GM18951 (cell line): ENCODE results near the gene LIMS2.

Source experiments
- POLR2A ChIP-seq: IDR thresholded peaks from 4 replicates; pipeline ENCODE4 v1.6.1; 2011; ENCODE audit warnings: mild to moderate bottlenecking; ENCODE audit not compliant: insufficient read length, insufficient read depth; ENCODE audit errors: extremely low read depth
- in situ Hi-C: fragments of 300-500 bp; cut with MboI; formaldehyde crosslinking; loops from one replicate; pipeline ENCODE4 v1.12.0; 2022; ENCODE audit warnings: low sequenced_read_pairs, mixed read lengths, inconsistent platforms; ENCODE audit not compliant: unreplicated experiment

LIMS2 gene

DNA sequence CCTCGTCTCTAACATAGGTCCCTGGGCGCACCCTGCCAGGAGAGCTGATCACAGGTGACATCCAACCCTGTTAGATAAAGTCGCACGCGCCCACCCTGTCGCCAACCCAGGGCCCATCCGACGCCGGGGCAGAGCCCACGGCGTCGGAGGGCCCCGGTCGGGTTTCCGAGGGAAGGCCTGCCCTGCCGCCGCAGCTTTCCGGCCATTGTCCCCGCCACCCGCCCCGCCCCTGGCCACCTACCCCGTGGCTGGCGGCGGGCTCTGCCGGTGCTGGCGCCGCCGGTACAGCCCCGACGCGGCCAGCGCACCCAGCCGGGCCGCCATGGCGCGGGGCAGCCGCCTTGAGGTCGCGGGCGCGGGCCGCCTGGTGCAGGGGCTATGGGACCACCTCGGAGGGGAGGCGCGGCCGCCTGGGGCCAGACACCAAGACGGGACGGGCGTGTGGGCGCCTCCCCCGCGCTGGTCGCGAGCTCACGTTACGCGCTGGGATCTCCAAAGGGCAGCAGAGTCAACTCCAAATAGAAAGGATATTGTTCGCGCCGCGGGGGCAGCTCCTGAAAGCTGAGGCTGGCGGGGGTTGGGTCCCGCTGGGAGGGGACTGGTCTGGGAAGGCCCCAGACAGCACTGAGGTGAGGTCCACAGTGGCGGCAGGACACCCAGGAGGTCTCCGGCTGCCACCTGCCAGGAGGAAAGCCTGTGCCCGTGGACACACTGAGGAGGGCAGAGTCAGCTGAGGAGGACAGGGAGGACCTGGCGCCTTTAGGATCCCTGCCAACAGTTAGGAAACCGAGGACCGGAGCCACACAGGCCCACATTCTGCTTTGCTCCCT is 11.1 kb downstream of the LIMS2 start:
- in situ Hi-C loops: no loop called here

DNA sequence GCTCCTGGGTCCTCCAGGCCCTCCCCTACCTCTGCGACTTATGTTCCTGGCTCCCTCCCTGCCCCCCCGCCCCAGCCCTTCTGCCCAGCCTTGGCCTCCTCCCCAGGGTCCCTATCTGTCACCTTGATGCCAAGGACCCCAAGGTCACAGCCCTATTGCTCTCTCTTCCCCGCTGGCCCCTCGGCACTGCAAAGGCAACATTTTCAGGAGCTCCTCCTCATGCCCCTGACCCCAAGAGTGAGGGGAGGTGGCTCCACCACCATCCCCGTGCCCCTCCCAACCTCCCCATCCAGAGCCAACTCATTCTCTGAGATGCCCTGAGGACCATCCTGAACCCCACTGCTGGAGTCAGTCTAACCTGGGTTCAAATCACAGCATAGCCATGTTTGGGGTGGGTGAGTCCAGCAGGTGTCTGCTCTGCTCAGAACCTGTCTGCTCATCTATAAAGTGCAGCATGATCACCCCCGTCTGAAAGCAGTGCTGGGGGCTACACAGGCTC is 11.7 kb downstream of the LIMS2 start:
- in situ Hi-C loops: no loop called here
- no peak for TF ChIP-seq POLR2A

More for the DNA sequence above, 11.1 kb downstream of the LIMS2 start:
- no peak for TF ChIP-seq POLR2A

DNA sequence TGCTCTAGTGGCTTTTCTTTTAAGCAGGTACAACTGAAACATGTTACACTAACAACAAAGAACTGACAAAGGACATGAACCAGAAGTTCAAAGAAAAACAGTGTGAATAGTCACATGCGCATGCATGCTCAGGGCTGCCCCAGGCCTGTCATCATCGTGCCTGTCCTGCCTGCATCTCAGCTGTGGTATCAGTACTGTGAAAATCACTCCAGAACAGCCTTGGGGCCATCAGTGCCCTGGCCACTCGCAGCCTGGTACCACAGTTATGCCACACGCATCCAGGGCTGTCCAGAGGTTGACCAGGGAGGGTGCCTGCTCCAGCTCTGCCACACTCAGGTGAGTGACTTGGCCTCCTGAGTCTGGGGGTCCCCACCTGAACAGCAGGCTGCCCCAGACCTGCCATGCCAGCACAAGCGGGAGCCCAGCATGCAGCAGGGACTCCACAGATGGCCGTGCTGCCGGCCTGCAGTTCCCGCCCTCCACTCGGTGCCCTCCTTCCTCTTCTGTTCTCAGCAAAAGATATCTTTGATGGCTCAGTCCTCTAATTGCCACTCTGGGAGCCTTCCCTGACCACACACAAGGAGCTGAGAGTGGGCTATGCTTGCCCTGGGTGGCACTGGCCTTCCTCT is 12.3 kb downstream of the LIMS2 start:
- in situ Hi-C loops: no loop called here
- TF ChIP-seq POLR2A: no peak

DNA sequence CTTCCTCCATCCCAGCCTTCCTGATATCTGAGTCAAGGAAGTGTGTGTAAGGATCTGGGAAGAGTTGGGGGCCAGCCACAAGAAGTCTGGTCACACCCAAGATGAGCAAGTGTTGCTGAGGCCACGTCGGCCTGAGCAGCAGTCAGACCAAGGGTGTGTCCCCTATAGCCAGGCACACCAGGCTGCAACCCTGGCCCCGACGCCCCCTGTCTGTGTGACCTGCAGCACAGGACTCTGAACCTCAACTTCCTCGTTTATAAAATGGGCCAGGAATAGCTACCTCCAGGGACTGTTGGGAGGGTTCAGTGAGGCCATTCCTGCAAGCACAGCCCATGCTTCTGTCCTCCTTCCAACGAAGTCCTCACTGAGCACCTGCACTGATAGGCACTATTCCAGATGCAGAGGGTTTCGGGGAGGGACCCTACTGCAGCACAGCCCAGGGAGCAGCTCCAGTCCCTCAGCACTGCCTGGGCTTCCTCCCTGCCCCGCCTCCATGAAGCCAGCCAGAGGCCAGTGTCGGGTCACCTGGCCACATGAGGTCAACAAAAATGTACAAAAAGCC is 13.3 kb downstream of the LIMS2 start:
- in situ Hi-C loops: no loop called here
- no peak for TF ChIP-seq POLR2A

DNA sequence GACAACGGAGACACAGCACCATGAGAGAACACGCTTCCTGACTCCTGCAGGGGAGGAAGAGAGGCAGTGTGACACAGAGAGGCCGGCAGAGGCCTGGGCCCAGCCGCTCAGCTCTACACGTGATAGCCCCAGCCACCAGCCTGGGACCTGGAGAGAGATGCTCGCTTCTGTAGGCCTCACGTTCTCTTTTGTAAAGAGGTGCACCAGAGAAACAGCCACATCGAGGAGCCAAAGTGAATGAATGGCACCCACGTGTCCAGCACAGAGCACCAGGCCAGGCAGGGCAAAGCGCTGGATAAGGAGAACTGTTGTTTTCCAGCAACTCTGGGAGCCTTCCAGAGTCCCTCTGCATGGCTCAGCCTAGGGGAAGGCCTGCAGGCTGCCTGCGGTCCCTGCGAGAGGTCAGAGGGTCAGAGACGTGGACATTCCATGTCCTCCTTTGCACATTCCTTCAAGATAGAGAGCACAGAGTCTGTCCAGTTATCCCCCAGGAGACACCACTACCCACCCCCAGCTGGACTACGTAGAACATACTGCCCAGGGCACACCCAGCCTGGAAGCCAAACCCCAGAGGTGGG is 14.2 kb downstream of the LIMS2 start:
- TF ChIP-seq POLR2A: no peak
- in situ Hi-C loops: no loop called here

DNA sequence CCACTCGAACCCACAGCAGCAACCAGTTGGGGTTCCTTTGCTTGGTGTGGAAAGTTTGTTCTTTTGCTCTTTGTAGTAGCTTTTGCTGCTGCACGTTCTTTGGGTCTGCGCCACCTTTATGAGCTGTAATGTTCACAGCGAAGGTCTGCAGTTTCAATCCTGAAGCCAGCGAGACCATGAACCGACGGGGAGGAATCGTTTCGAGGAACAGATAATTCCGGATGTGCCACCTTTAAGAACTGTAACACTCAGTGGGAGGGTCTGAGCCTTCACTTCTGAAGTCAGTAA is 15.1 kb downstream of the LIMS2 start:
- in situ Hi-C loops: no loop called here
- no peak for TF ChIP-seq POLR2A

DNA sequence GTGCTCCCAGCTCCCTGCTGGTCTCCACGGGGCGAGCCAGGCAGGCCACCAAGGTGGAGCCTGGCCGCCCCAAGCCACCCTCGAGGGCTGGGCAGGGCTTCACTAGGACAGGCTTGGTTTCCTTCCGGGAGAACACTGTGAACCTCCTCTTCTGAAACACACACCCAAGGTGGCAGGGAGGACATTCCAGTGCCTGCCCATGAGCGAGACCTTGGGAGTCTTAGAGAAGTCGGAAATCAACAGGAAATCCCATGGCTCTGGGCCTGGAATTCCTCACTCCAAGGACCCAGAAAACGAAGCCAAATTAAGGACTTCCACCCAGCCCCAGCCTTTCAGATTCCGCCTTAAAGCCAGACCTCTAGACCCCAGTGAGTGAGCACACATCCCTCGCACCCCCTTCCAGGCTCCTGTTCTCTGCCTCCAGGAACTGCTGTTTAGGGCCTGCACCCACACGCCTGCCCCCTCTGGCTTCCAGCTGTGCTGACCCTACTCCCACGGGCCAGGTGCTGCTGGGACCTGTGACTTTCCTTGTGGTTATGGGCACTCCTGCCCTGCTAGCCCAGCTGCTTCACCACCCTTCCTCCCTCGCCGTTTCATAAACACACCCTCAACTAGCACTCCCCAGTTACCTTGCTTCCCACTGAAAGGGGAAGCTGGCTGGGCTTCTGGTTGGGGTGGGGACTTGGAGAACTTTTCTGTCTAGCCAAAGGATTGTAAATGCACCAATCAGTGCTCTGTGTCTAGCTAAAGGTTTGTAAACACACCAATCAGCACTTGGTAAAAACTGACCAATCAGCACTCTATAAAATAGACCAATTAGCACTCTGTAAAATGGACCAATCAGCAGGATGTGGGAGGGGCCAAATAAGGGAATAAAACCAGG is 15.7 kb downstream of the LIMS2 start:
- in situ Hi-C loops: no loop called here
- TF ChIP-seq POLR2A: no peak

DNA sequence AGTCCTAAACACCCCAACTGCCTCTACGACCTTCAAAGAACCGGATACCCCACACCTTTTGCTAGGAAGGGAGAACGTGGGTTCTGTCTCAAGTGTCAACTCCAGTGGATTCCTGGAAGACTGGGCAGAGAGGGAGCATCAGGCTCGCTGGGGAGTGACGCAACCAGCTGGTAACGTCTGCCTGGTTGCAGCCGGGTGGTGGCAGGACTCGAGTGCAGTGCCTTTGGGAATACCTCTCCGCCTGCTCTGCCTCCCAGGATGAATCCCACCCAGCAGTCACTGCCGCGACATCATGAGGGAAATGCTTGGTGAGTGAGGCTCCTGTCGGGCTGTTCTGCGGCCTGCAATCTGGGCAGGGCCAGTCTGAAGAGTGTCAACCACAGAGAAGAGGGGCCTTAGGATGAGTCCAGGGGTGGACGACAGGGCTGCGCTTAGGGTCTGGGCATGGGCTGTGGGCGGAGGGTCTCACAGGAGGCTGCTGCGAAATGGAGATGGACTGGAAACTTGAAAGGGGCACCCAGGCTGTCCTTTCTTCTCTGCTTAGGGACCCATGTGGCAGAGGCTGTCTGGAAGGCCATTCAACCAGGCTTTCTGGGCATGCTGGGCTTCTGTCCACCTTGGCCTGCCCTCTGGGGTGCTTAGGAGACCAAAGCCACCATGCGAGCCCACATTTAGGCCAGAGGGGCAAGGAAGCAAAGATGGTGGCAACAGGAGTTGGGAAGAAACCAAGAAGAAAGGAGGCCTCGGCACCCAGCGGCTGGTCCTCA is 16.5 kb downstream of the LIMS2 start:
- no peak for TF ChIP-seq POLR2A
- in situ Hi-C loops: no loop called here

DNA sequence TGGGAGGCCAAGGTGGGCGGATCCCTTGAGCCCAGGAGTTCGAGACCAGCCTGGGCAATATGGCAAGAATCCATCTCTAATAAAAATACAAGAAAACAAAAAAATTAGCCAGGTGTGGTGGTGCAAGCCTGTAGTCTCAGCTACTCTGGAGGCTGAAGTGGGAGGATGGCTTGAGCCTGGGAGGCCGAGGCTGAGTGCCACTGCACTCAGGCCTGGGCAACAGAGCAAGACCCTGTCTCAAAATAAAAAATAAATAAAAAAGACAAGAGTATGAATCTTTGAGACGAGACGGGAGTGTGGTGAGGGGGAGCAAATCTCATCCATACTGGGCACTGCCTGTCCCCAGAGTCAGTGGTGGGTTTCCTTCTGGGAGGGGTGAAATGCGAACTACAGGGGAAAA is 17.2 kb downstream of the LIMS2 start:
- in situ Hi-C loops: no loop called here
- no peak for TF ChIP-seq POLR2A

DNA sequence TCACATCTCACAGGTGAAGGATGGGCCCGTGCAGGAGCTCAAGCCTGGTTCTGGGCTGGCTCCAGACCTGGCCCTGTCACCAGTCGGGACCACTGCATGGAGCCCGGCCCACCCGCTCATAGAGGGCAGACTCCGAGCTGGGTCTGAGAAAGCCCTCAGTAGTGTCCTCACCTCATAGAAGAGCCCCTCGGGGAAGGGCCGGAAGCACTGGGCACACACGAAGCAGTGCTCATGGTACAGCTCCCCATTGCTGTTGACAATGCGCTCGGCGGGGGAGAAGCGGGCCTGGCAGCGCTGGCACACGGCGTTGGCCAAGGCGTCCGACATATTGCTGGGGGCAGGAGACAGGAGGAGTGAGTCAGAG is 18.1 kb downstream of the LIMS2 start:
- no peak for TF ChIP-seq POLR2A
- in situ Hi-C loops: no loop called here

DNA sequence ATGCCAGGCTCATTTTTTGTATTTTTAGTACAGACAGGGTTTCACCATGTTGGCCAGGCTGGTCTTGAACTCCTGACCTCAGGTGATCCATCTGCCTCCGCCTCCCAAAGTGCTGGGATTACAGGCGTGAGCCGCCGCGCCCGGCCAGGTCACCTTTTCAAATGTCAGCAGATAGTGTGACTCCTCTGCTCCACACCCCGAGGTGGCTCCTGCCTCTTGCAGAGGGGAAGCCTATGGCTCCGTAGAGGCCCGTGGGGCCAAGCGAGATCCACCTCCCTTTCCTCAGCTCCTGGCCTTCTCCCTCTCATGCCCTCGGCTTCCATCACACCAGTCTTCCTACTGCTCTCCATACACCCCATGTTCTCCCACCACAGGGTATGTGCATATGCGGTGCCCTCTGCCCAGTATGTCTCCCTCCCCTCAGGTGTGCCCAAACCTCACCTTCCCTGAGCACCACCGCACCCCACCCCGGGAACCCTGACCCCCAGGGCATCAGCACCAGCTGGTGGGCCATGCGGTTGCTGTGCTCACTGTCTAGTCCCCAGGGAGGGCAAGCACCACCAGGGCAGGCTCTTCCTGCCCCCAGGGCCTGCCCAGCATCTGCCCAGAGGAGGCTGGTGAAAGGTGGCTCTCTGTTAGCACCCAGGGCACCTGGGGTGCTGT is 18.6 kb downstream of the LIMS2 start:
- no peak for TF ChIP-seq POLR2A
- in situ Hi-C loops: no loop called here
